BE2C (cell line): Measurements from ENCODE around the gene ABHD17B.

Source experiments
- DNase-seq: peaks from one replicate; pipeline ENCODE4 v3.0.0-alpha.2; 2020
- H3K27me3 ChIP-seq: fragments of 250-450 bp; sonication (Bioruptor Pico); 2 replicates; pipeline ENCODE4 v1.5.1; 2020; ENCODE audit warnings: mild to moderate bottlenecking
- H3K36me3 ChIP-seq: fragments of 250-450 bp; sonication (Bioruptor Pico); 2 replicates; pipeline ENCODE4 v1.5.1; 2020; ENCODE audit warnings: mild to moderate bottlenecking
- H3K4me1 ChIP-seq: fragments of 250-450 bp; sonication (Bioruptor Pico); 2 replicates; pipeline ENCODE4 v1.5.1; 2020
- H3K4me3 ChIP-seq: 2 replicates; pipeline ENCODE4 v1.5.1; 2011; ENCODE audit warnings: low read depth, low read length
- H3K9me3 ChIP-seq: fragments of 250-450 bp; sonication (Bioruptor Pico); 2 replicates; pipeline ENCODE4 v1.5.1; 2020
- TF ChIP-seq, protein P1 (sequence below): IDR thresholded peaks from 2 replicates; pipeline ENCODE4 v1.5.1; 2012; ENCODE audit warnings: mild to moderate bottlenecking, low read depth, low read length

The ABHD17B gene

DNA sequence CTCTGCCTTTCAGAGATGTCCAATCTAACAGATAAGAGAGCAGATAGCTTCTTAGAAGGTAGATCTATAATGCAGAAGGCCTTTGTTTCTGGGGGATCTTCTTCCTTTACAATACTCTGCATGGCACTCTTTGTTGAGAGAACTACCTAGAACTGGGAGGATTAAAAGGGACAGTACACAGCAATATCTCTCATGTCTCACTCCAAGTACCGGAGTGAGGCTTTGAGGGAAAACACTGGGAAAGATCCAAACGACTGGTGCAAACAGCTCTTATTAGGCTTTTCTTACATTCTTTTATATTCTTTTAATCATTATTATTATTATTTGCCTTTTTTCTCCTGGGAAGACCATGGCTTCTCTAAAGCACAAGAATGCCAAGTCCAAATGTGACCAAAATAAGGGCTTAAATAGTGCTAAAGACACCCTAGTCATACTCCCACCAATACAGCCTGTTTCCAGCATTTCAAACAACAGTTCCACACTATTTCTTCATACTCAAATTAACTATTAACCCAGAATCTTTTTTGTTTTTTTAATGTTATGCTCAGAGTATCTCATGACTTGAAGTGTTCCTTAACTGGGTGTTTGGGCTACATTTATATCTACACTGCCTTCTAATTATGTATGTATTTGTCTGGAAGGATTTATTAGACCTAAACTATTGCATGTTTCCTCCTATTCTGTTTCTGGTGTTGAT lies 52.7 kb downstream of the ABHD17B start:
- H3K4me3 ChIP-seq, result no peak overlapping the region
- H3K4me1 ChIP-seq, result no peaks in the 10 kb centered on the region
- no peaks in the 10 kb centered on the region; the same call in 1 of the 2 replicates for H3K36me3 ChIP-seq
- DNase-seq, result no peak
- H3K9me3 ChIP-seq, result no peaks in the 10 kb centered on the region
- no peaks in the 10 kb centered on the region for H3K27me3 ChIP-seq
- TF ChIP-seq, protein P1, sequence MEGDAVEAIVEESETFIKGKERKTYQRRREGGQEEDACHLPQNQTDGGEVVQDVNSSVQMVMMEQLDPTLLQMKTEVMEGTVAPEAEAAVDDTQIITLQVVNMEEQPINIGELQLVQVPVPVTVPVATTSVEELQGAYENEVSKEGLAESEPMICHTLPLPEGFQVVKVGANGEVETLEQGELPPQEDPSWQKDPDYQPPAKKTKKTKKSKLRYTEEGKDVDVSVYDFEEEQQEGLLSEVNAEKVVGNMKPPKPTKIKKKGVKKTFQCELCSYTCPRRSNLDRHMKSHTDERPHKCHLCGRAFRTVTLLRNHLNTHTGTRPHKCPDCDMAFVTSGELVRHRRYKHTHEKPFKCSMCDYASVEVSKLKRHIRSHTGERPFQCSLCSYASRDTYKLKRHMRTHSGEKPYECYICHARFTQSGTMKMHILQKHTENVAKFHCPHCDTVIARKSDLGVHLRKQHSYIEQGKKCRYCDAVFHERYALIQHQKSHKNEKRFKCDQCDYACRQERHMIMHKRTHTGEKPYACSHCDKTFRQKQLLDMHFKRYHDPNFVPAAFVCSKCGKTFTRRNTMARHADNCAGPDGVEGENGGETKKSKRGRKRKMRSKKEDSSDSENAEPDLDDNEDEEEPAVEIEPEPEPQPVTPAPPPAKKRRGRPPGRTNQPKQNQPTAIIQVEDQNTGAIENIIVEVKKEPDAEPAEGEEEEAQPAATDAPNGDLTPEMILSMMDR, result no peak

DNA sequence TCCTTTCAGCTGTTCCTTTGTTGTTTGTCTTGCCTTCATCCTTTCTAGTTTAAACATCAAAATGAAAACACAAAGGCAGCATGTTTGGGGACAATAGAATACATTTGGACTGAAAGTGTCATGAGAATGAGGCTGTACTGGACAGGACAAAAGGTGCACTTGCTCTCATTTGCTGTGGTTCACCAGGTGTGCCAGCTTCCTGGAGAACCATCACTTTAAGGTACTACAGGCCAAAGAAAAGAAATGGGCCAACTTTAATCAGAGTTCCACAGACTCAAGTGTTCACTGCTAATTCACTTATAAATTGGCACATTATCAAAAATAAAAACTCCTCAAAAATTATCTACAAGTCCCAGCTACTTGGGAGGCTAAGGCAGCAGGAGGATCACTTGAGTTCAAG lies 53.8 kb downstream of the ABHD17B start:
- TF ChIP-seq, protein P1, result no peak
- H3K36me3 ChIP-seq, result no peaks in the 10 kb centered on the region; the same call in 1 of the 2 replicates

DNA sequence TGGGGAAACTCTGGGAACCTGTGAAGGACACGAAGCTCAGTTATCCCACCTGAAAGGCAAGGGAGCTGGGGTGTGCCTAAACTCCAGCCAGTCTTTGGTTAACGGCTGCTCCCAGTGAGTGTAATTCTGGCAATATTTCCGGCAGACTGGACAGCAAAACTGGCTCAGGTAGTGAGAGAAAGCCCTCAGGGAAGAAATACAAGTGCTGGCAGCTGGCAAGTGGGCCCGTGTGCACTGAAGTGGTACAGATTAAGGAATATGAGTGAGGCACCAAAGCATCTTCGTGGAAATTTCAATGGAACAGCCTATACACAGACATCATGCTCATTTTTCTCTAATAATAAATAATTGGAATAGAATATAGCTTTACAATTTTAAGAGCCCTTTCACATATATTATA lies 56.2 kb downstream of the ABHD17B start:
- DNase-seq, result peak; percentile 19
- H3K27me3 ChIP-seq, result no peaks in the 10 kb centered on the region
- TF ChIP-seq, protein P1, result no peak
- H3K36me3 ChIP-seq, result no peaks in the 10 kb centered on the region
- no peaks in the 10 kb centered on the region for H3K9me3 ChIP-seq
- H3K4me3 ChIP-seq, result no peak overlapping the region
- H3K4me1 ChIP-seq, result no peaks in the 10 kb centered on the region

More for the DNA sequence above, 53.8 kb downstream of the ABHD17B start:
- Histone ChIP-seq H3K4me1 (no peaks in the 10 kb centered on the region), H3K4me3 (no peak overlapping the region), H3K9me3 (no peaks in the 10 kb centered on the region), H3K27me3 (no peaks in the 10 kb centered on the region)
- DNase-seq, result no peak

DNA sequence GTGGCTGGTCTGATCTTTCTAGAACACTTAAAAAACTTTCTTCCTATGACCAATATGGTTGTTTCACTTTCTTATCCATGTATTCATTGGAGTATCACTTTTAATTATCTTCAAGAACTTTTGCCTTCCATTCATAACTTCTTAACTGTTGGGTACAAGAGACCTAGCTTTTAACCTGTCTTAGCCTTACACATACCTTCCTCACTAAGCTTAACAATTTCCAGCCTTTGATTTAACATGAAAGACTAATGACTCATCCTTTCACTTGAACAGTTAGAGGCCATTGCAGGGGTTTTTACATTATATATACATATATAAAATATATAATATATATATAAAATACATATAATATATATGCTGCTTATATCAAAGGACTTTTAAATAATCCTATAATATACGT lies 57.9 kb downstream of the ABHD17B start:
- Histone ChIP-seq H3K4me1 (no peaks in the 10 kb centered on the region), H3K4me3 (no peak overlapping the region), H3K36me3 (no peaks in the 10 kb centered on the region), H3K9me3 (no peaks in the 10 kb centered on the region), H3K27me3 (no peaks in the 10 kb centered on the region)
- TF ChIP-seq, protein P1, result no peak
- DNase-seq, result no peak

DNA sequence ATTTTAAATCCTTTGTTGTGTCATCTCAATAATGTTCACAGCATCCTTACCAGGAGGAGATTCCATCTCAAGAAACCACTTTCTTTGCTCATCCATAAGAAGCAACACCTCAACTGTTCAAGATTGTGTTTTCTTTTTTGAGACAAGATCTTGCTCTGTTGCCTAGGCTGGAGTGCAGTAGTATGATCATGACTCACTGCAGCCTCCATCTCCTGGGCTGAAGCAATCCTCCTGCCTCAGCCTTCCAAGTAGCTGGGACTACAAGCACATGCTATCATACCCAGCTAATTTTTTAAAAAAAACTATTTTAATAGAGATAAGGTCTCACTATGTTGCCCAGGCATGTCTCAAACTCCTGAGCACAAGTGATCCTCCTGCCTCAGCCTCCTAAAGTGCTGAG lies 60.0 kb downstream of the ABHD17B start:
- no peak for DNase-seq
- no peaks in the 10 kb centered on the region for H3K9me3 ChIP-seq
- TF ChIP-seq, protein P1, result no peak
- H3K27me3 ChIP-seq, result no peaks in the 10 kb centered on the region
- H3K4me1 ChIP-seq, result no peaks in the 10 kb centered on the region
- H3K36me3 ChIP-seq, result no peaks in the 10 kb centered on the region
- H3K4me3 ChIP-seq, result no peak overlapping the region

DNA sequence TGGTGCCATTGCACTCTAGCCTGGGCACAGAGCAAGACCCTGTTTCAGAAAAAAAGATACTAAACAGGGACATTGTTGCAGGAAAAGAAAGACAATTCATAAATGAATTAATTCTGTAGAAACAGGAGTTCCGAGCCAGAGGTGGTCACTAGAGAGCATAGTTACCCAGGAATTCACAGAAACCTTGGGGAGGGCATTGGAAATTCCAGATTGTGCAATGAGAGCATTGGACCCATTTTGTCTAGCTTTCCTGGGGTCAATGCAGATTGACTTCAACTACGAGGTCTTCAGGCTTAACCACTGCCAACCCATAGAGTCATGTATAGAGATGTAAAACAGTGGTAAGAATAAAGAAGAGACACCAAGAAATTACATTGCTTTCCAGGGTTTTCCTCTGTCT lies 63.1 kb downstream of the ABHD17B start:
- Histone ChIP-seq H3K27me3 (no peaks in the 10 kb centered on the region), H3K36me3 (no peaks in the 10 kb centered on the region), H3K4me3 (no peak overlapping the region), H3K9me3 (no peaks in the 10 kb centered on the region), H3K4me1 (no peaks in the 10 kb centered on the region)
- DNase-seq, result no peak
- TF ChIP-seq, protein P1, result no peak
